GM23248 (cell line): Measurements from ENCODE around the gene RNF130.

Source experiments
- EZH2 ChIP-seq: fragments of 200-600 bp; sonication (generic); IDR thresholded peaks from 2 replicates; pipeline ENCODE4 v1.6.1; 2018; ENCODE audit warnings: antibody characterized with exemption, mild to moderate bottlenecking; ENCODE audit not compliant: insufficient read depth, poor library complexity, severe bottlenecking
- EZH2phosphoT487 ChIP-seq: fragments of 200-600 bp; sonication (generic); IDR thresholded peaks from 2 replicates; pipeline ENCODE4 v1.6.1; 2018; ENCODE audit warnings: antibody characterized with exemption, moderate library complexity, mild to moderate bottlenecking, low read depth; ENCODE audit not compliant: insufficient read depth

DNA sequence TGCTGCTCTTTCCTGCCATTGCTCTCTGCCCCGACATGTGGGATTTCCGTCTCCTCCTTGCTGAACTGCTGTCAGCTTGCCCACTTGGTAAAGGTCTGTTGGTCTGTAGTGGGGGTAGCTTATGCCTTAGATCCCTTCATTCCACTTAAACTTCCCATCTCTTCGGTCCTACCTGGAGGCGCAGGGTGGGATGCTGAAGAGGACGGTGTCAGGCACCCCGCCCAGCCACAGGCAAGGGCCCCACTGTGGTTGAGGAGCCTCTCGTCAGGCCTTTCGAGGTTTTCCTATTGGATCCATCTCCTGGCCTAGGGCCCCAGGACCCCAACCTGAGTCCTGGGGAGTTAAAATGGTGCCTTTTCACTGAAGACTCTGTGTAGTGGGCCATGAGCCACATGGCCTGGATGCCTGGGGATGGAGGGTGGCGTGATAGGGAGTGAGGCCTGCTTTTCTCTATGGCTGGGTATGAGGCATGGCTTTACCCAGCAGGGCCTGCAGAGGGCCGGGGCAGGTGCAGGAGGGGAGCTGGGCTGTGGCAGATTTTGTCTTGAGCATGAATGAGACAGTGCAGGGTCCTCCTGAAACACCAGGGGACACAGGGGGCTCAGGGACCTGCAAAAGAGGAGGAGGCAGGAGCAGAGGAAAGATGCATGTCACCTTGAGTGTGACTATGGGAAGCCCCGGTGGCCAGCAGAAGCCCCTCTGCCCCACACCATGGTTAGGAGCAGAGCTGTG lies 25.8 kb upstream of the RNF130 start:
- TF ChIP-seq EZH2 (no peak), EZH2phosphoT487 (no peak)
